Neural progenitor cell (in vitro differentiated cells): ENCODE measurements around the gene CXCR4.

Experiments
- CTCF ChIP-seq: fragments of 200-600 bp; sonication (generic); IDR thresholded peaks from 2 replicates; pipeline ENCODE4 v1.5.1; 2017; ENCODE audit warnings: antibody characterized with exemption, mild to moderate bottlenecking
- EZH2 ChIP-seq: fragments of 200-600 bp; sonication (generic); IDR thresholded peaks from 2 replicates; pipeline ENCODE4 v1.6.1; 2017; ENCODE audit warnings: antibody characterized with exemption, mild to moderate bottlenecking, moderate library complexity
- EZH2phosphoT487 ChIP-seq: fragments of 200-600 bp; sonication (generic); IDR thresholded peaks from 2 replicates; pipeline ENCODE4 v1.6.1; 2017; ENCODE audit warnings: antibody characterized with exemption

- no peak for TF ChIP-seq CTCF
- no peak for TF ChIP-seq EZH2
- no peak for TF ChIP-seq EZH2phosphoT487
These were observed 52.6 kb downstream of the CXCR4 start for GRCh38 chr2:136065384-136065783.
